ENCODE measurements around the gene KCNF1.

The KCNF1 gene, protein sequence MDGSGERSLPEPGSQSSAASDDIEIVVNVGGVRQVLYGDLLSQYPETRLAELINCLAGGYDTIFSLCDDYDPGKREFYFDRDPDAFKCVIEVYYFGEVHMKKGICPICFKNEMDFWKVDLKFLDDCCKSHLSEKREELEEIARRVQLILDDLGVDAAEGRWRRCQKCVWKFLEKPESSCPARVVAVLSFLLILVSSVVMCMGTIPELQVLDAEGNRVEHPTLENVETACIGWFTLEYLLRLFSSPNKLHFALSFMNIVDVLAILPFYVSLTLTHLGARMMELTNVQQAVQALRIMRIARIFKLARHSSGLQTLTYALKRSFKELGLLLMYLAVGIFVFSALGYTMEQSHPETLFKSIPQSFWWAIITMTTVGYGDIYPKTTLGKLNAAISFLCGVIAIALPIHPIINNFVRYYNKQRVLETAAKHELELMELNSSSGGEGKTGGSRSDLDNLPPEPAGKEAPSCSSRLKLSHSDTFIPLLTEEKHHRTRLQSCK

DNA sequence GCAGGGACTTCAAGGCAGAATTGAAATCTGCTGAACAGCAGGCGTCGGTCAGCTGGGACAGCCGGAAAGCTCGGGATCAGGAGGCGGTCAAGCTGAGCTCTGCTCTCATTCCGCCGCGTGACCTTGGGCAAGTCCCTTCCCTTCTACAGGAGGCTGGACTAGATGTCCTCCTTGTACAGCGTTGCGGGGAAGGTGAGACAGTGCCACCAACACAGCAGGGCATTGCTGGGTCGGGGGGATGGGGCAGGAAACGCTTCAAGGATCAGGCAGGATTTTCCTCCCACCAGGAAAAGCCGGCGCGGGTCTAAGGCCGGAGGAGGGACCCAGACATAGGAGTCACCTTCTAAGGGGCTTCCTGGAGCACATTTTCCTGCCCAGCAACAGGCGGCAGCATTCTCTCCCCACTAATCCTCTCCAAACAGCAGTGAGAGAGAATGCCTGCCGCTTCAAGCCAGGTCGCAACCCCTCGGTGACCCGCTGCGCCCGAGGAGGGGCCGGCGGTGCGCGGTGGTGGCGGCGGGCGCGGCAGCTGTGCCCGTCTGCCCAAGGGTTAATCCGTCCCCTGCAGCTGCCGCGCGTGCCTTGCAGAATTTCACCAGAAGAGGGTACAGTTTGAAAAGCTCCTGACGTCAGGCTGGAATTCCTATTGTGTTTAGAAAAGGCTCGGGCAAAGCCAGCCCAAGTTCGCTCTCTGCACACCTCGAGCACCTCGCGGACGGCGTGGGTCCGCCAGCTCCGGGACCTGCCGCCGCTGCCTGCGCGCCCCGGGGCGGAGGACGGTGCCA, at the start of gene KCNF1:
KCNF1 (plus strand) TSS at position 644 of the 785 bp plus-strand sequence. CDS start 493 bp downstream, outside the sequence.
- DNase-seq = peak; percentile 52

DNA sequence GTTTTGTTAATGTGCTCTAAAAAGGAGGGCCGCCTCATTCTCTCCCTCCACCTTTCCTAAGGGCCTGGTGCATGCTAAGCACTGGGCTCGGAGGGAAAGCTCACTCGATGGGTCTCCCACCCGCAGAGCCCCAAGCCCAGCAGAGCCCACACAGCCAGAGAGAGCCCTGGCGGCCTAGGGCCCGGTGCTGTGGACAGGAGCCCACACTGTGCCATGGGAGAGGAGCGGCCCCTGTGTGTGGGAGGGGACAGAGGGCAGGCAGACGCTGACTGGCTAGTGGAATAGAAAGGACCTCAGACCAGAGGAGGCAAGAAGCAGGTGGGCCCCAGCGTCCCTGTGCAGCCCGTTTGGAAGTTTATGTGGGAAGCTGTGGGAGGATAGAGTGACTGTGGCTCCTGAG, 49.4 kb upstream of the KCNF1 start:
- DNase-seq = no peak

DNA sequence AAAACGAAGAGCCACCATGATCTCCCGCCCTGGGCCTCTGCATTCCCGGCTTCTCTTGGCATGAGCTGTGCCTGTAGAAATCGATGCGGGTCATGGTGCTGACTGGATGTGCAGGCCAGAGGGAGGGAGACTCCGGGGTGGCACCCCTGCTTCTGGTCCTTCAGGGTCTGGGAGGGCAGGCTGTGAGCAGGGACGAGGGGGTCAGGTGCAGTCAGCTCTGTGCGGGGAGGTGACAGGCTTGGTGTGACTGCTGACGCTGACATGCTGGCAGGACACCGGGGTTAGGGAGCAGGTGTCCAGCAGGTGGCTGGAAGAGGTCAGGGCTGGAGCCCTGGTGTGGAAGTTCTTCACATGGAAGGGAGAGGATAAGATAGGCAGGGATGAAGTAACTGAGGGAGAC, 48.7 kb upstream of the KCNF1 start:
- no peak for DNase-seq

DNA sequence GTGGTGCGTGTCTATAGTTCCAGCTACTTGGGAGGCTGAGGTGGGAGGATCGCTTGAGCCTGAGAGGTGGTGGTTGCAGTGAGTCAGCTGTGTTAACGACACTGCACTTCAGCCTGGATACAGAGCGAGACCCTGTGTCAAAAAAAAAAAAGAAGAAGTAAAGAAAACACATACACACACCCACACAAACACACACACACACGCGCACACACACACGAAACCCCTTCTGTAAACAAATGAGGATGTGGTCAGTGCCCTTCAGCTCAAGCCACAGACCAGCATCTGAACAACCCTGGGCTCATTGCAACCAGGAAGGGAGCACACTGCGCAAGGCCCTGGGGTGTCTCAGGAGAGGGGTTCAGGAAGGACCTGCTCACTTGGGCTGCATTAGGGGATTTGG, 47.9 kb upstream of the KCNF1 start:
- no peak for DNase-seq

DNA sequence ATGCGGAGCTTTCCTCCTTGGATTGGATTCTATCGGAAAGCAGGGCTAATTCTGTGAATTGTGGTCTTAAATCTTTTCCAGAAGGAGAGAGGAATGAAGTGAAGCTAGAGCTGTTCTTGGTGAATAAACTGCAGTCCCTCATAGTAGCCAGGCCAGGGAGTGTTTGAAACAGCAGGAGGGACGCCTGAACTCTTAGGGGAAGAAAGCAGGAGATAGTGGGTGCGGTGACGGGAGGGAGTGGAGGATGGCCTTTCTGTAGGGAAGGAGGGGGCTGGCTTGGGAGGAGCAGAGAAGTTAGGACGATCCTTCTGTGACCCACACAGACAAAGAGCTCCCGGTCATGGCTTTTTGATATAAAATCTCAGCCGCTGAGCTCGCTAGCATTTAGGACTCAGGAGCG, 47.5 kb upstream of the KCNF1 start:
- DNase-seq = no peak

DNA sequence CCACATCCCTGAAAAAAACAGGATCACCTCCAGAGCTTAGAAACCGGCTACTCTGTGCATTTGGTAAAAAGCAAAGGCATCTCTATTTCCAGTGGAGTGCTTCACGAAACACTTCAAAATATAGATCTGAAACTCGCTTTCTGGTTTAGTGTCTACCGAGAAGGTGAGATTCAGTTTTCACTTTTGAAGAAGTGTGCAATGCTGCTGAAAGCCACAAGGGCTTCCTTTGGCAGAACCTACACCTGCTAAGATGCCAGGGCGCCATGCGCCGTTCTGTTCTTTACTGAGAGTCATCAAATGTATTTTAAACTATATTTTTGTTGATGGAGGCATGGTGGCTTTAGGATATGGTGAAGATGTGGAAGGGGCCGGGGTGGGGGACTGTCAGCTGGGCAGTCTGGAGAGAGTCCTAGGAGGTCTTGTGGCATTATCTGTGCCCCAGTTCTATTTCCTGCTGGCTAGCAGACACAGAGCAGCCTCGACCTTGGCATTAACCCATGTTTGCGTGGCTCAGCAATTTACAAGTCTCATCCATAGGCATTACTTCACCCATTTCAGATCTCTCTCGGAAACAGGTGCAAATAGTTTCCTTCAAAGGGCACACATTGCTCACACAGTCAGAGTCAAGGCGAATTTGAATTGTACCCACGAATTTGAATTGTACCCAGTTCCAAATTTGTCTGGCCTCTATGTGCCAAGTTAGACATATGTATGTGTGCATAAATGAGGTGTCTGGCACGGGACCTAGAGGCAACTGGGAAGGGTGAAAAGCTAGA, 46.7 kb upstream of the KCNF1 start:
- no peak for DNase-seq

DNA sequence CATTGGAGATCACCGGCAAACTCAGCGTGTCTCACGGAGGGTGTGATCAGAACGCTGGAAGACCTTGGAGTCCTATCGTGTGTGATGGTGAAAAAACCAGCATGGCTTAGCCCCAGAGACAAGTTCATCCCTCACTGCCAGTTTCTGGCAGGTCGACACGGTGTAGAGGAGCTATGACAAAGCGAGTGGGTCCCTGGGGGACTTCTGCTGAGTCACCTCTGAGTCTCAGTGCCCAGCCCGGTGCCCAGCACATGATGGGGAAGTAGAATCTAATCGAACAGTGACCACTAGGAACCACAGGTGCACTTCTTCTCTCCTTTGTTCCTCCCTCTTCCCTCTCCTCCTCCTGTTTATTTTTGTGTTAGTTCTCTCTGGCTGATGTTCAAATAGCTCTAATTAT, 45.9 kb upstream of the KCNF1 start:
- DNase-seq = no peak

DNA sequence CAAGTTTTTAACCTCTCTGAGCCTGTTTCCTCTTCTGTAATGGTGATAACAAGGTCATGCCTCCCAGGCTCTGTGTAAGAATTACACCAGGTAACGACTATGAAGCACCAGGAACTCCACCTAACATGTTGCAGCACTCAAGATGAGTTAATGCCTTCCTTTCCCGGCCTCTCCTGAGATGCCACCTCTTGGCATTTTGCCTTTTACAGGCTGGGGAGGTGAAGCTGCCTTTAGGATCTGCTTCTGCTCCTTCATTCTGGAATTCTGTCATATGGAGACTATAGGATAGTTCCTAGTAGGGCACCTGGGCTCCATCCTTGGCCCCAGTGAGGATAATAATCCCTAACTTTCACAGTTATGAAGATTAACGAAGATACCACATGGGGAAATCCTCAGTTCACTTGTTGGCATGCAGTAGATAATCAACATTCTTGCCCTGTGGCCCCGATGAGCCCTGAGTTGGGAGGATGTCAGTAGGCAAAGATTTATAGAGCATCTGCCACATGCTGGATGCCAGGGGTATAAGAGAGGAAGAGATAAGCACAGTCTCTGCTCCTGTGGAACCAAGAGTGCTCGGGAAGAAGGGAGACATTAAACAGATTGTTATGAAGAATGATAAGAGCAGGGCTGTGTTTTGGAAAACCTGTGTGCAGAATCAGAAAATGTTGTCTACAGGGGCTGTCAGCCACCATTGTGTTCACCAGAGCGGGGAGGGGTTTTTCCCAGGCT, 43.9 kb upstream of the KCNF1 start:
- DNase-seq = no peak

DNA sequence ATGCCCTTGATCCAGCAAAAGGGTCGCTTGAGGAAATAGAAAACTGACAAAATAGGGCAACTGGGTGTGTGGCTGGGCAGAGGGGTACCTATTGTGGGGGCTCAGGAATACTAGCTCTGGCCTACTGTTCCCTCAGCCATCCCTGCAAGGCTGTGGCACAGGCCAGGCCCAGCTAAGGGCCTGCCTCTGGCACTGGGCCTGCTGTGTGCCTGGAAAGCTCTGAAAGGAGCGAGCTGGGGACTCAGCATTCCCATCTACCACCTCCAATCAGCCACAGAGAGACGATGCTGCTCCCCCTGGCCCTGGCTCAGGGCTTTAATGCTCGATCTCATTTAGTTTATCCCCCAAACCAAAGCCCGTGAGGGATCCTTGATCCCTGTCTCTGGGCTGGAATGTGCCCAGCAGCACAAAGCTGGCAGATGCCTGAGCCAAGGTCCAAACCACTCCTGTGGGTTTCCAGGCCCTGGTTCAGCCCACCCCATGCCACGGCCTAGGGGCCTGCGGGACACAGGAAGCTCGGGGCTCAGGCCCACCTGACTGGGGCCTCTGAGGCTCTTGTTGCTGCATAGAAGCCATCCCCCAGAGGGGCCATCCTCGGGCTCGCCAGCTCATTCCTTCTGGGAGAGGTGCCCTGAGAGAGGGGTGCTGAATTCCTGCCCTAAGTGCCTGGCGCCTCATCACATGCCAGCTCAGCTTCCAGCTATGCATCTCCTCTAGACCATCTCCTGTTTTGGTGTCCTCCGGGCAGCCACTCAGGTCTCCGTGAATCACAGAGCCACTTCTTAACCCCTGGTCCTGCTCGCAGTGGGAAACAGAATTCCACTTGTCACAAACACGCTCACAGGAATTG, 43.0 kb upstream of the KCNF1 start:
- DNase-seq = no peak

DNA sequence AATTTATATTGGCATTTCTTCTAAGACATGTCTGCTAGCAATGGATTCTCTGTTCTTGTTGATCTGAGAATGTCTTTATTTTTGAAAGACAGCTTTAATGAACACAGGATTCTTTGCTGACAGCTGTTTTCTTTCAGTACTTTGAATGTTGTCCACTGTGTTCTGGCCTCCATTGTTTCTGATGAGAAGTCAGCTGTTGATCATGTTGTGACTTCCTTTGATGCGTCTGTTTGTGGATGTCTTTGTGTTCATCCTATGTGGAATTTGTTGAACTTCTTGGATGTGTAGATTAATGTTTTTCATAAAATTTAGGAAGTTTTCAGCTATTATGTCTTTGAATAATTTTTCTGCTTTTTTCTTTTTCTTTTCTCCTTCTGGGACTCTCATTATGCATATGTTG, 39.8 kb upstream of the KCNF1 start:
- no peak for DNase-seq

DNA sequence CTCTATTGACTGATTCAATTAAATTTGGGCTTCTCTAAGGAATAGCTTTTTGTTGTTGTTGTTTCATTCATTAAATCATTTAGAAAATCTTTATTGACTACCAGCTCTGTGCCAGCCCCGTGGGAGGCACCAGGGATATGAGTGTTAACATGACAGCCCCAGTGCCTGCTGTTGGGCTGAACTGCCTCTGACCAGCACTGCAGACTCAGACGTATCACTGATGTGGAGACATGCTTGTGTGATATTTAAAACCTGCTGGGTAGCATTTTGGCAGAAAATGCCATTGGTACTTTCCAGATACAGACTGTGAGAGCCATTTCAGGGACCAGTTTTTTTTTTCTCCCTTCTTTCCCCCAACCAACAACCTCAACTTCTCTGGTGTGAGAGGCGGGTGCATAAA, 38.6 kb upstream of the KCNF1 start:
- no peak for DNase-seq

DNA sequence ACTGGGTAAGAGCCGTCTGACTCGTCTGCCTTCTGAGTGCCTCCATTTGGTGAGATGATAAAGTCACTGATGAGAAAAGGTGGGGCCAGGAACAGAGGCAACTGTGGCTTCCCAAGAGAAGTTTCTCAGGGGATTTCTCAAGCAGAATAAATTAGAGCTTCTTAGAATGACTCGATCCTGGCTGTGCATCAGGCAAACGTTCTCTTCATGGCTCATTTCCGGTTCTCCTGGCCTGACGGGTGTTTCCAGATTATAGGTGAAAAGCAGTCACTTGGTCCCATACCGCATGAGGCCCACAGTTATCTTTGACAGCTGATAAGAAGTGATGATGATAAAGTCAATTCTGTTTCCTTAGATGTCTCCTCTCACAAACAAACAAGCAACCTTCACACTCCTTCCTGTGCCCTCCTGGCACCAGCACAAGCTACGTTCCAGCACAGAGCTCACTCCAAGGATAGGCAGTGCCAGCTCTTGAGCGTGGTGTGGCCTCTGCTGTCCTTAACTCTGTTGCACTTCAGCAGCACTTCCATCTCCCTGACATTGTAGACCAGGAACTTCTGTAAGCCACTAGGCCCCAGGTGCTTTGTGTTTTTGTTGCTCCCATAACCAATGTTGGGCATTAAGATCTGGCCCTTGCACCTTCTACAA, 37.8 kb upstream of the KCNF1 start:
- no peak for DNase-seq

DNA sequence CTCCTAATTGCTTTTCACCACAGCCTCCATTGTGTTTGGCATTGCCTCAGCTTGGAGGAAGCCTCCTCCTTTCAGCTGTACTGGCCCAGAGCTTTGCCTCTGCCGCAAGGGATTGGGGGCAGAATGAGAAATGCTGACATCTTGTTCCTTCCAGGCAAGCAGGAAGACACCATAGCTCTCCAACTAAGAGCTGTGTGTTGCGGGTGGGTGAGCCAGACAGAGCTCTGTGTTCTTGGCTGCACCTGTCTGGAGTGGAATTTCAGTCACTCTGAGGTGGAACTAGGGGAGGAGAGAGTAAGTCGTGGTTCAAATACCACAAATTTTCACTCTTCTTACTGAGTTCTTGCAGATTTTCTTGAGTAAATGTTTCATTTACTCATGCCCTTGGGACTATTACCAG, 36.6 kb upstream of the KCNF1 start:
- no peak for DNase-seq

DNA sequence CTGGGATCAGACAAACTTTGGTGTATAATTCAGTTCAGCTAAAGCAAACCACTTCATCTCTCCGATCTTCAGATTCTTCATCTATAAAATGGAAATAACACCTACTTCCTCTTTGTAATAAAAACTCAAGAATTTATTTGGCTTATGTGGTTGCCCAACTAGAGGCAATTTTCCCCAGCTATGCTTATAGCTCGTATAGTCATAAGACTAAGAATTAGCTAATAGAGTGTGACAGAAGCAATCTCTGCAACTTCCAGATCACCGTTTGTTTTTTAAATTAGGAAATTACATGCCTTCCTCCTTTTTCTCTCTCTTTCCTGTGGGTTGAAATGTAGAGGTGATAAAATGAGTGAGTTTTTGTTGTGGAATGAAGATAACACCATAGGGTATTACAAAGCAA, 35.3 kb upstream of the KCNF1 start:
- DNase-seq = no peak

DNA sequence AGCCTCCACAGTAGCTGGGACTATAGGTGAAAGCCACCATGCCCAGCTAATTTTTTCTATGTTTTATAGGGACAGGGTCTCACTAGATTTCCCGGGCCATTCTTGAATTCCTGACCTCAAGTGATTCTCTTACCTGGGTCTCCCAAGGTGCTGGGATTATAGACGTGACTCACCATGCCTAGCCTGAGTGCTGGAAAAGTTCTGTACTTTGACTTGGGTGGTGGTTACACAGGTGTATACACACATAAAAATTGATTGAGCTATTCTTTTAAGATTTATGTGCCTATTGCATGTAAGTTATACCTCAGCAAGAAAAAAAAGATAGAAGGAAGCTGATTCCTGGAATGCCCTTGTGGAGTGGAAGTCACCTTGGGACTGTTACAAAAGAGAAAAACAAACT, 34.8 kb upstream of the KCNF1 start:
- no peak for DNase-seq

DNA sequence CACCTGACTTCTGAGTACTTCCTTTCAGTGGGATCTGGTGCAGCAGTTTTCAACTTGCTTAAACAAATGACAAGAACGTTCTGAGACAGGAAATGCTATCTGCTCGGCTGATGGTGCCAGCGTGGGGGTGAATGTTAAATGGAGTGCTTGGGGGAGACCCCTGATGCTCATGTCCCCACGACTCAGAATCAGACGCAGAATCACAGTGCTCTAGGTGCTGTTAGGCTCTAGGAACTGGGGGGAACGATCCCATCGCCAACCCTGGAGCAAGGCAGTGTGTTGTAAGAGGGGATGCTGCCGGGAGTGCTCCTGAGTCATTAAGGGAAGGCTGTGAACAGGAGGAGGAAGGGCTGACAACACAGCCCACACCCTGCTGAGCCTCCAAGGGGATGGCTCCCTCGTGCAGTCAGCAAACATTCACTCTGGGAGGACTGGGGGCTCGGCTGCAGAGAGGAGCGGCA, 34.1 kb upstream of the KCNF1 start:
- no peak for DNase-seq

DNA sequence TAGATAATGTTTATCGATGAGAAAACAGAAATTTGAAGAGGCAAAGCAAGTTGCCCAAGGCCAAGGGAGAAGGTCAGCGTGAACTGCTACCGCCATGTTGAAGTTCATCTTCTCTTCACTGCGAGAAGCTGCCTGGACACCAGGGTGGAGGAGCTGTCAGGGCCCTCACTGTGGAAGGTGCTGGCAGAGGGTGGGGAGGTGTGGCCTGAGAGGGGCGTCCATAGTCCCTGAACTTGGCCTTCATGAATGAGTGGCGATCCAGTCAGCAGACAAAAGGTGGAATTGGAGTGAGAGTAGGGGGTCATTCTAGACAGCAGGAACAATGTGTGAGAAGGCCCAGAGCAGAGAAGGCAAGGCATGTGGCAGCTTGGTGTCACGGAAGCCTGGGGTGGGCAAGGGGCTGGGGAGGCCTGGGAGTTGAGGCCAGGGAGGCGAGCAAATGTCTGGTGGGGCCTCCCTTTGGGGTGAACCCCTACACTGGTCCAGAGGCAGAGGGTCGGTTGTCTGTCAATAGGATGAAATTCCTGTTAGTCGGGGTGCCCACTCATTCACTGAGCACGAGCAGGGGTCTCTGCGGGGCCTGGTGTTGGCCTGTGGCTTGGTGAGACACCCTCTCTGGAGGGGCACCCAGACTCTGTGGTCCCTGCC, 33.3 kb upstream of the KCNF1 start:
- DNase-seq = no peak

DNA sequence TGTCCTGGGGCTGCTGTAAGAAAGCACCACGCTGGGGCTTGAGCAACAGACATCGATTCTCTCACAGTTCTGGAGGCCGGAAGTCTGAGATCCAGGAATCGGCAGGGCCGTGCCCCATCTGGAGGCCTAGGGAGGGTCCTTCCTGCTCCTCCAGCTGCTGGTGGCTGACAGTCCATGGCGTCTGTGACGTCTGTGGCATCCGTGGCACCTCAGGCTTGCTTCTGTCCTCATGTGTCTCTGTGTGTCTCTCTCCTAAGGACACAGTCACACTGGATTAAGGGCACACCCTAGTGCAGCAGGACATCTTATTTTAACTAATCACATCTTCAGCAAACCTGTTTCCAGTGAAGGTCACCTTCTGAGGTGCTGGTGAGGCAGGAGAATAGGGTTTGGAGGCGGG, 32.6 kb upstream of the KCNF1 start:
- no peak for DNase-seq

DNA sequence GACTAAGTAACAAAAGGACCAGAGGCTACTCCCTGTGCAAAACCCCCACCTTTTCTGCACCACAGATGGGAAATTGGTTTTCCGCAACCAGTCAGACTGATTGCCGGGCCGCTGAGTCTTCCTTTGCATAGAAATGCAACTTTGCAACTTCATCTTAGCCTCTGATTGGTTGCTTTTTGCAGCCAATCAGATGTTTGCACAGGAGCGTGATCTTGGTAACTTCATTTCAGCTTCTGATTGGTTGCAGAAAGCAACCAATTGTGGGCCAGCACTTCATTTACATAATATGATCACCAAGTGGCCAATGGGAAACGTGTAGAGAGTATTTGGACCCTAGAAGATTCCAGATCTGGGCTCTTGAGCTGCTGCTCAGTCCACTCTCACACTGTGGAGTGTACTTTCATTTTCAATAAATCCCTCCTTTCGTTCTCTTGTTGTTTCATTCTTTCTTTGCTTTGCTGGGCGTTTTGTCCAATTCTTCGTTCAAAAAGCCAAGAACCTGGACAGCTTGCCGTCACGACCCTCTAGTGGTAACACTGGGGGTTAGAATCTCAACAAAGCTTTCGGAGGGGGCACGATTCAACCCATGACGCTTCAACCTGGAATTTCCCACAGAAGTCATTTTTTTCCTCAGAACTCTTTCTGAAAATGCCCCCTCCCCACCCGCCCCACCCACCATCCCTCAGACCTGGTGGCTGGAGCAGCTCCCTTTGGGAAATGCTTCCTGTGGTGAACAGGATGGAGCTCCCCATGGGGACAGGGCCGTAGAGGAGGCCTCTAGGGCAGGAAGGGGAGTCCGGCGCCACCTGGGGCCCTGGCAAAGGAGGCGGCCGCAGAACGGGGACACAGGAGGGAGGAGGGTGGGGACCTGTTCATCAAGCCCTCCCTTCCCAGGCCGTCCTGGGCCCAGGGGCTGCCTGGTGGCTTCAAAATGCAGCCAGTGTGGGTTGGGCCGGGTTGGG, 31.8 kb upstream of the KCNF1 start:
- DNase-seq = no peak
